SK-N-SH treated with all-trans-retinoic acid at 6 μM for 48 hours (cell line): ENCODE data around the gene TWIST2.

ENCODE experiments used
- ATAC-seq: fragments of 200-7000 bp; cut with Tn5 transposase; 3 replicates; pipeline ENCODE4 v1.9.1; 2020; ENCODE audit warnings: mild to moderate bottlenecking, moderate library complexity
- ARNTL ChIP-seq: fragments of 450-650 bp; formaldehyde crosslinking; IDR thresholded peaks from 2 replicates; pipeline ENCODE4 v1.5.0; 2020; ENCODE audit warnings: low read depth, mild to moderate bottlenecking, moderate library complexity, borderline replicate concordance
- BACH2 ChIP-seq: fragments of 250-450 bp; sonication (Bioruptor Pico); IDR thresholded peaks from 2 replicates; pipeline ENCODE4 v1.9.0; 2021; ENCODE audit warnings: mild to moderate bottlenecking, borderline replicate concordance
- CSDC2 ChIP-seq: fragments of 250-450 bp; sonication (Bioruptor Pico); IDR thresholded peaks from 2 replicates; pipeline ENCODE4 v1.5.0; 2020; ENCODE audit warnings: mild to moderate bottlenecking, moderate library complexity
- ESRRG ChIP-seq: fragments of 250-450 bp; sonication (Bioruptor Pico); IDR thresholded peaks from 2 replicates; pipeline ENCODE4 v1.6.1; 2021; ENCODE audit warnings: mild to moderate bottlenecking
- GLIS3 ChIP-seq: fragments of 250-450 bp; sonication (Bioruptor Pico); IDR thresholded peaks from 2 replicates; pipeline ENCODE4 v1.5.0; 2020; ENCODE audit warnings: mild to moderate bottlenecking, moderate library complexity
- ISL1 ChIP-seq: fragments of 250-450 bp; sonication (Bioruptor Pico); IDR thresholded peaks from 2 replicates; pipeline ENCODE4 v2.1.2; 2022; ENCODE audit warnings: mild to moderate bottlenecking, moderate library complexity
- OSR1 ChIP-seq: fragments of 250-450 bp; sonication (Bioruptor Pico); IDR thresholded peaks from 2 replicates; pipeline ENCODE4 v1.8.0; 2022; ENCODE audit warnings: moderate library complexity, mild to moderate bottlenecking, inconsistent platforms
- PPARA ChIP-seq: fragments of 250-450 bp; sonication (Bioruptor Pico); IDR thresholded peaks from 2 replicates; pipeline ENCODE4 v1.5.0; 2020; ENCODE audit warnings: mild to moderate bottlenecking, borderline replicate concordance
- SNAI2 ChIP-seq: fragments of 250-450 bp; sonication (Bioruptor Pico); IDR thresholded peaks from 2 replicates; pipeline ENCODE4 v1.5.0; 2020; ENCODE audit warnings: mild to moderate bottlenecking, moderate library complexity
- TCF4 ChIP-seq: fragments of 250-450 bp; sonication (Bioruptor Pico); IDR thresholded peaks from 2 replicates; pipeline ENCODE4 v1.8.0; 2021; ENCODE audit warnings: mild to moderate bottlenecking, moderate library complexity, borderline replicate concordance
- TOX ChIP-seq: fragments of 250-450 bp; sonication (Bioruptor Pico); IDR thresholded peaks from 2 replicates; pipeline ENCODE4 v1.8.0; 2021; ENCODE audit warnings: mild to moderate bottlenecking, moderate library complexity, borderline replicate concordance
- ZC3H10 ChIP-seq: fragments of 250-450 bp; sonication (Bioruptor Pico); IDR thresholded peaks from 2 replicates; pipeline ENCODE4 v1.5.1; 2021; ENCODE audit warnings: mild to moderate bottlenecking, moderate library complexity
- ZFP3 ChIP-seq: fragments of 250-450 bp; sonication (Bioruptor Pico); IDR thresholded peaks from 2 replicates; pipeline ENCODE4 v1.5.0; 2020; ENCODE audit warnings: mild to moderate bottlenecking, moderate library complexity
- ZNF70 ChIP-seq: fragments of 450-650 bp; formaldehyde crosslinking; IDR thresholded peaks from 2 replicates; pipeline ENCODE4 v1.5.0; 2020; ENCODE audit warnings: mild to moderate bottlenecking, moderate library complexity
- ZNF8 ChIP-seq: fragments of 450-650 bp; formaldehyde crosslinking; IDR thresholded peaks from 2 replicates; pipeline ENCODE4 v1.5.0; 2020; ENCODE audit warnings: mild to moderate bottlenecking, moderate library complexity
- TF ChIP-seq, protein P1 (sequence below): fragments of 250-450 bp; sonication (Bioruptor Pico); IDR thresholded peaks from 2 replicates; pipeline ENCODE4 v1.5.1; 2021; ENCODE audit warnings: mild to moderate bottlenecking, moderate library complexity
- TF ChIP-seq, protein P2 (sequence below): fragments of 250-450 bp; sonication (Bioruptor Pico); IDR thresholded peaks from 2 replicates; pipeline ENCODE4 v1.5.0; 2020; ENCODE audit warnings: mild to moderate bottlenecking, moderate library complexity
- TF ChIP-seq, protein P3 (sequence below): fragments of 250-450 bp; sonication (Bioruptor Pico); IDR thresholded peaks from 2 replicates; pipeline ENCODE4 v1.8.0; 2021; ENCODE audit warnings: low read depth, mild to moderate bottlenecking, moderate library complexity, borderline replicate concordance
- TF ChIP-seq, protein P4 (sequence below): fragments of 250-450 bp; sonication (Bioruptor Pico); IDR thresholded peaks from 2 replicates; pipeline ENCODE4 v1.5.1; 2020; ENCODE audit warnings: low read depth, mild to moderate bottlenecking, moderate library complexity

The TWIST2 gene

DNA sequence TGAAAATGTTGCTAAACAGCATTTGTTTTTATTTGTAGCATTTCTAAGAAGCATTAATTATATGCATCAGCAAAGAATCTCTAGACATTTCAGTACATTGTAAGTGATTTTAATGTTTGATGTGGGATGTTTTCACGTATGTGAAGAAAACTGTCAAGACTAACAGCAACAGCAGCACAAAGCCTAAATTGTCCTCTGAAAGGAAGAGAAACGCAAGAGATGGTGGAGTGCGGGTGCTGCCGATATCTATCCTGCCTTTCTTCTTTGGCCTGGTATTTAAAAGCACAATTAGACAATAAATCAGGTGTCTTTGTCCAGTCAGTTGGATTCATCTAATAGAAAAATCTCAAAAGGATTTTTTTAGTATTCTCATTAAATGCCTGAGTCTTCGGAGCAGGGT is 3.1 kb downstream of the TWIST2 start:
- no peak for ATAC-seq
- TF ChIP-seq ARNTL (CRISPR knock-in tag) (no peak), ISL1 (CRISPR knock-in tag) (no peak), SNAI2 (no peak), OSR1 (no peak), ZNF8 (no peak), ESRRG (CRISPR knock-in tag) (no peak), GLIS3 (CRISPR knock-in tag) (no peak), BACH2 (no peak), ZC3H10 (CRISPR knock-in tag) (no peak), TCF4 (CRISPR knock-in tag) (no peak)
- TF ChIP-seq, protein P1, sequence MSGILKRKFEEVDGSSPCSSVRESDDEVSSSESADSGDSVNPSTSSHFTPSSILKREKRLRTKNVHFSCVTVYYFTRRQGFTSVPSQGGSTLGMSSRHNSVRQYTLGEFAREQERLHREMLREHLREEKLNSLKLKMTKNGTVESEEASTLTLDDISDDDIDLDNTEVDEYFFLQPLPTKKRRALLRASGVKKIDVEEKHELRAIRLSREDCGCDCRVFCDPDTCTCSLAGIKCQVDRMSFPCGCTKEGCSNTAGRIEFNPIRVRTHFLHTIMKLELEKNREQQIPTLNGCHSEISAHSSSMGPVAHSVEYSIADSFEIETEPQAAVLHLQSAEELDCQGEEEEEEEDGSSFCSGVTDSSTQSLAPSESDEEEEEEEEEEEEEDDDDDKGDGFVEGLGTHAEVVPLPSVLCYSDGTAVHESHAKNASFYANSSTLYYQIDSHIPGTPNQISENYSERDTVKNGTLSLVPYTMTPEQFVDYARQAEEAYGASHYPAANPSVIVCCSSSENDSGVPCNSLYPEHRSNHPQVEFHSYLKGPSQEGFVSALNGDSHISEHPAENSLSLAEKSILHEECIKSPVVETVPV (CRISPR knock-in tag), result no peak

DNA sequence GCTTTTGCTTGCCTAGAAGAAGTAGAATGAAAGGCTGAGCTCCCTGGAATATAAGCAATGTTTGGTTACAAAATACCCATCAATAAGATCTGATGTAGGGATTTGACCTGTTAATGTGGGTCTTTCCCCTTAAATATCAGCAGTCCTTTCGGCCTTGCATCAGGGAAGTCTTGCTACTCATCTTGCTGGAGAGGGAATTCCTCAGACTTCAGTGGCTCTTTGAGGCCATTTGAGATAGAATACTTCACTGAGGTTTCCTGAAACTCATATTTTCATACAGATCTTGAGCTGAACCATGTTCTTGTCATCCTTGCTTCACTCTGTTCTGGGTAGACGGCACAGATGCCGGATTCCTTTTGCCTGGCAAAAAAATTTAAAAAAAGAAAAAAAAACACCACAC is 3.9 kb downstream of the TWIST2 start:
- no peak for ATAC-seq

DNA sequence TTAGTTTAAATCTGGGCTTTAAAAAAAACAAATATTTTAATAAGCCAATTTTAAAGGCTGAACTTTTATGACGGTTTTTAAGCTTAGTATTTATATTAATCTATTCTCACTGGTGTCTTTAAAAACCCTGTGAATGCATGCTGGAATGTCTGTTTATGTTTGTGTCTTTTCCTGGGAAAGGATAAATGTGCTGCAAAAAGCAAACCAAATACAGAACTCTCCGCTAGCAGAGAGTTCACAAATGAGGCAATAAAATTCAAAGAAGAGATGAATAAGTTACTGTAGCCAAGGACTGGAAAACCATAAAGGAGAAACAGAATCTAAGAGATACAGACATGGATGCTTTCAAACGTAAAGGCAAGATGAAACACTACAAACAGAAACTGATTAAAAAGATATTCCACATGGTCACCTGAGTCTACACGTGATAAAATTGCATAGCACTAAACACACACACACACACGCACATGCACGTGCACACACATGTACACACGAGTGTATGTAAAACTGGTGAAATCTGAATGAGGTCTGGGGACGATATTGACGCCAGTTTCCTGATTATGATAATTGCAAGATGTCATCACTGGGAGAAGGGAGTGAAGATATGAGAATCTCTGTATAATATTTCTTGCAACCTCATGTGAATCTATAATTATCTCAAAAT is 4.5 kb downstream of the TWIST2 start:
- no peak for ATAC-seq
- no peak for TF ChIP-seq BACH2
- TF ChIP-seq, protein P2, sequence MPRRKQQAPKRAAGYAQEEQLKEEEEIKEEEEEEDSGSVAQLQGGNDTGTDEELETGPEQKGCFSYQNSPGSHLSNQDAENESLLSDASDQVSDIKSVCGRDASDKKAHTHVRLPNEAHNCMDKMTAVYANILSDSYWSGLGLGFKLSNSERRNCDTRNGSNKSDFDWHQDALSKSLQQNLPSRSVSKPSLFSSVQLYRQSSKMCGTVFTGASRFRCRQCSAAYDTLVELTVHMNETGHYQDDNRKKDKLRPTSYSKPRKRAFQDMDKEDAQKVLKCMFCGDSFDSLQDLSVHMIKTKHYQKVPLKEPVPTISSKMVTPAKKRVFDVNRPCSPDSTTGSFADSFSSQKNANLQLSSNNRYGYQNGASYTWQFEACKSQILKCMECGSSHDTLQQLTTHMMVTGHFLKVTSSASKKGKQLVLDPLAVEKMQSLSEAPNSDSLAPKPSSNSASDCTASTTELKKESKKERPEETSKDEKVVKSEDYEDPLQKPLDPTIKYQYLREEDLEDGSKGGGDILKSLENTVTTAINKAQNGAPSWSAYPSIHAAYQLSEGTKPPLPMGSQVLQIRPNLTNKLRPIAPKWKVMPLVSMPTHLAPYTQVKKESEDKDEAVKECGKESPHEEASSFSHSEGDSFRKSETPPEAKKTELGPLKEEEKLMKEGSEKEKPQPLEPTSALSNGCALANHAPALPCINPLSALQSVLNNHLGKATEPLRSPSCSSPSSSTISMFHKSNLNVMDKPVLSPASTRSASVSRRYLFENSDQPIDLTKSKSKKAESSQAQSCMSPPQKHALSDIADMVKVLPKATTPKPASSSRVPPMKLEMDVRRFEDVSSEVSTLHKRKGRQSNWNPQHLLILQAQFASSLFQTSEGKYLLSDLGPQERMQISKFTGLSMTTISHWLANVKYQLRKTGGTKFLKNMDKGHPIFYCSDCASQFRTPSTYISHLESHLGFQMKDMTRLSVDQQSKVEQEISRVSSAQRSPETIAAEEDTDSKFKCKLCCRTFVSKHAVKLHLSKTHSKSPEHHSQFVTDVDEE, result no peak
- no peak for TF ChIP-seq SNAI2
- TF ChIP-seq ESRRG (CRISPR knock-in tag), result no peak
- no peak for TF ChIP-seq GLIS3 (CRISPR knock-in tag)
- TF ChIP-seq TCF4 (CRISPR knock-in tag), result no peak
- no peak for TF ChIP-seq ISL1 (CRISPR knock-in tag)
- TF ChIP-seq, protein P3, sequence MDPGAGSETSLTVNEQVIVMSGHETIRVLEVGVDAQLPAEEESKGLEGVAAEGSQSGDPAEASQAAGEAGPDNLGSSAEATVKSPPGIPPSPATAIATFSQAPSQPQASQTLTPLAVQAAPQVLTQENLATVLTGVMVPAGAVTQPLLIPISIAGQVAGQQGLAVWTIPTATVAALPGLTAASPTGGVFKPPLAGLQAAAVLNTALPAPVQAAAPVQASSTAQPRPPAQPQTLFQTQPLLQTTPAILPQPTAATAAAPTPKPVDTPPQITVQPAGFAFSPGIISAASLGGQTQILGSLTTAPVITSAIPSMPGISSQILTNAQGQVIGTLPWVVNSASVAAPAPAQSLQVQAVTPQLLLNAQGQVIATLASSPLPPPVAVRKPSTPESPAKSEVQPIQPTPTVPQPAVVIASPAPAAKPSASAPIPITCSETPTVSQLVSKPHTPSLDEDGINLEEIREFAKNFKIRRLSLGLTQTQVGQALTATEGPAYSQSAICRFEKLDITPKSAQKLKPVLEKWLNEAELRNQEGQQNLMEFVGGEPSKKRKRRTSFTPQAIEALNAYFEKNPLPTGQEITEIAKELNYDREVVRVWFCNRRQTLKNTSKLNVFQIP (CRISPR knock-in tag), result no peak
- TF ChIP-seq, protein P1 (CRISPR knock-in tag), result no peak
- TF ChIP-seq, protein P4, sequence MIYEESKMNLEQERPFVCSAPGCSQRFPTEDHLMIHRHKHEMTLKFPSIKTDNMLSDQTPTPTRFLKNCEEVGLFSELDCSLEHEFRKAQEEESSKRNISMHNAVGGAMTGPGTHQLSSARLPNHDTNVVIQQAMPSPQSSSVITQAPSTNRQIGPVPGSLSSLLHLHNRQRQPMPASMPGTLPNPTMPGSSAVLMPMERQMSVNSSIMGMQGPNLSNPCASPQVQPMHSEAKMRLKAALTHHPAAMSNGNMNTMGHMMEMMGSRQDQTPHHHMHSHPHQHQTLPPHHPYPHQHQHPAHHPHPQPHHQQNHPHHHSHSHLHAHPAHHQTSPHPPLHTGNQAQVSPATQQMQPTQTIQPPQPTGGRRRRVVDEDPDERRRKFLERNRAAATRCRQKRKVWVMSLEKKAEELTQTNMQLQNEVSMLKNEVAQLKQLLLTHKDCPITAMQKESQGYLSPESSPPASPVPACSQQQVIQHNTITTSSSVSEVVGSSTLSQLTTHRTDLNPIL (CRISPR knock-in tag), result no peak
- TF ChIP-seq PPARA (CRISPR knock-in tag), result no peak

More for the DNA sequence above, 3.9 kb downstream of the TWIST2 start:
- TF ChIP-seq, protein P2, result no peak
- TF ChIP-seq, protein P3 (CRISPR knock-in tag), result no peak
- TF ChIP-seq ZNF8 (no peak), ZFP3 (no peak), CSDC2 (no peak), OSR1 (no peak), ZNF70 (no peak), TOX (no peak), ISL1 (CRISPR knock-in tag) (no peak)
- TF ChIP-seq, protein P1 (CRISPR knock-in tag), result no peak
